Measurements from ENCODE around the gene USF2. TPM values are rescaled to one million over a fixed set of nuclear protein-coding genes. Genes with fewer than 3 reads are reported as not detected.

The USF2 gene
- total and polyA plus RNA-seq, 2 of the 8 experiments (the other 6 are each of a cell fraction or from before 2014, with no cell fraction given) = 74.1 to 109 TPM

DNA sequence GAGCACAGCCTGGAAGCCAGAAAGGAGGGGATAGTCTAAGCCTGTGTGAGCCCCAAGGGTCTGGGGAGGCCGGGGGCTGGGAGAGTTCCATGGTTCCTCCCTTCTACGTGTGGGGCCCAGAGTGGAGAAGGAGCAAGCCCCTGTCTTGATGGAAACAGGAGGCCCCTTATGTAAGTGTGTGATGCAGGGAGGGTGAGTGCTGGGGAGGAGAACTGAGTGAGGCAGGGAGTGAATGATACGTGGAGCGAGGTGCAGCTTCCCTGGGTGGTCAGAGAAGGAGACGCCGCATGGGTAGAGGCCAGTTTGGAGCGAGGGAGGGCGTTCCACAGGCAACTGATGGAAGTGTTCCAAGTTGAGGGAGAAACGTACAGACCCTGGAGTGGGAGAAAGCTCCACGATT lies 39.2 kb downstream of the USF2 start:
- Histone ChIP-seq H2BK20ac (ENCODE audit: low read length) (no peak overlapping the region), H3K36me3 (ENCODE audit: control insufficient read depth in 2 of 4, insufficient read depth in 4 of 4, low read length in 3 of 4) (no peaks in the 10 kb centered on the region), H4K20me1 (replicated peaks in 1 of 2; ENCODE audit: control insufficient read depth in 1 of 2, insufficient read depth in 2 of 2, low read length in 2 of 2) (no peaks in the 10 kb centered on the region), H3K23ac (ENCODE audit: insufficient read length) (no peak overlapping the region), H4K5ac (ENCODE audit: insufficient read length, low read depth, low read length) (no peak overlapping the region), H3K18ac (ENCODE audit: extremely low read depth, low read length) (no peak overlapping the region), H2BK5ac (ENCODE audit: low read depth, low read length) (no peak overlapping the region), H3K56ac (replicated peaks; ENCODE audit: insufficient read length, low read depth, low read length) (no peak overlapping the region), H4K91ac (replicated peaks; ENCODE audit: insufficient read length, low read length) (no peak overlapping the region), H3K4me2 (ENCODE audit: insufficient read depth in 1 of 2, low read depth in 2 of 2, low read length in 2 of 2) (no peak overlapping the region), H3K79me1 (ENCODE audit: low read depth, low read length) (no peaks in the 10 kb centered on the region), H3K4me1 (replicated peaks in 1 of 4; ENCODE audit: control insufficient read depth in 3 of 4, insufficient read depth in 4 of 4, low read length in 3 of 4) (peaks cover 0 to 2% (median 0%) of the 10 kb centered on the region in 4 experiments; a peak in 1 of 7 replicates), H3K4ac (replicated peaks; ENCODE audit: insufficient read length, low read depth, low read length) (no peak overlapping the region), H3K79me2 (ENCODE audit: control insufficient read depth in 1 of 2, insufficient read depth in 2 of 2, low read length in 2 of 2) (no peaks in the 10 kb centered on the region), H3K14ac (ENCODE audit: insufficient read length) (no peak overlapping the region), H3K27ac (ENCODE audit: low read depth, low read length) (no peak overlapping the region), H2AFZ (ENCODE audit: low read length) (no peak overlapping the region), H2BK120ac (replicated peaks; ENCODE audit: low read depth, low read length) (no peak overlapping the region), H3K9ac (replicated peaks in 1 of 4; ENCODE audit: extremely low read depth in 1 of 4, low read depth in 3 of 4, low read length in 3 of 4) (no peak overlapping the region), H2AK5ac (ENCODE audit: low read depth, low read length) (no peak overlapping the region), H3K23me2 (ENCODE audit: low read depth, low read length) (no peaks in the 10 kb centered on the region), H3K27me3 (replicated peaks in 1 of 4; ENCODE audit: control insufficient read depth in 3 of 4, extremely low read depth in 1 of 4, insufficient read depth in 3 of 4, low read length in 3 of 4) (no peaks in the 10 kb centered on the region), H3K9me3 (ENCODE audit: insufficient read depth in 2 of 2, low read depth in 1 of 2, low read length in 1 of 2) (no peaks in the 10 kb centered on the region), H2BK15ac (ENCODE audit: low read length) (no peak overlapping the region), H4K8ac (ENCODE audit: extremely low read depth, insufficient read depth, low read length) (0 out of 2 replicates have a peak overlapping the region, but pooled peaks have one; percentile 18), H3K4me3 (ENCODE audit: extremely low read depth in 1 of 4, insufficient read depth in 2 of 4, low read depth in 3 of 4, low read length in 4 of 4) (no peak overlapping the region), H2BK12ac (ENCODE audit: low read depth, low read length) (no peak overlapping the region)
- CTCF ChIA-PET (ENCODE audit: partially characterized antibody) = interaction anchor here (0.6 to 1.7 kb wide), 7 partner anchors 11 to 72 kb away, joined by 3 to 8 read pairs (median 4); partner anchors contain the start of gene FFAR1
- POLR2A ChIA-PET (ENCODE audit: partially characterized antibody) = no interaction called here
- 85% methylated on average over 10 of the region's 10 CpGs; no CpG with 5 or more reads in 1 of the 2 experiments for WGBS, 2 experiments (ENCODE audit: extremely low coverage in 1 of 2, insufficient coverage in 1 of 2, insufficient read length in 1 of 2, insufficient replicate concordance in 2 of 2, low coverage in 1 of 2, low lambda C conversion rate in 2 of 2, missing lambda C conversion rate in 1 of 2)
- no peak for DNase-seq (ENCODE audit: low read depth in 1 of 2, low spot score in 2 of 2)
- FAIRE-seq = no peak
- no peak for TF ChIP-seq NANOG (IDR thresholded peaks at IDR 0.05; ENCODE audit: insufficient read depth, low read depth, low read length, poor library complexity, severe bottlenecking)
- TF ChIP-seq BCL11A (IDR thresholded peaks at IDR 0.05; ENCODE audit: low read depth in 2 of 2, low read length in 2 of 2) = no peak
- TF ChIP-seq SUZ12 (IDR thresholded peaks at IDR 0.05; ENCODE audit: low read length) = no peak
- no peak for TF ChIP-seq TAF1 (IDR thresholded peaks at IDR 0.05; ENCODE audit: low read depth, low read length)
- TF ChIP-seq KDM1A (IDR thresholded peaks at IDR 0.05; ENCODE audit: borderline replicate concordance, low read length) = no peak

All from H1 (cell line).